T-helper 1 cell (primary cell): ENCODE measurements around the gene XAB2.

ENCODE experiments used
- DNase-seq, 5 donors: peaks; one replicate each; pipeline ENCODE4 v3.0.0-alpha.2; 2012 to 2020
- total RNA-seq, 4 donors: gene quantifications; one replicate each; lab custom pipeline; 2026; lab: John Stamatoyannopoulos, UW

Gene XAB2
- 66.1 to 108 (median 91.1) reads per million in 4 donors for total RNA-seq

- peak; percentile 88 to 98 (median 94) for DNase-seq
Measured at GRCh38 chr19:7629347-7630054, at the start of gene XAB2, which contains the start of gene PET100. XAB2 (minus strand) TSS chr19:7629545; CDS start chr19:7629527, 18 bp downstream. PET100 (plus strand) TSS chr19:7629793; CDS start chr19:7629834, 41 bp downstream.

GRCh38 chr19:7677669-7678311 lies 48.4 kb upstream of the XAB2 start:
- DNase-seq: no peak

- DNase-seq: no peak
Measured at GRCh38 chr19:7676854-7677253, 47.5 kb upstream of the XAB2 start, which contains the start of gene MCEMP1. MCEMP1 (plus strand) TSS chr19:7677090; CDS start chr19:7677121, 31 bp downstream.

- DNase-seq: no peak
Measured at GRCh38 chr19:7676376-7676775, 47.0 kb upstream of the XAB2 start.

- DNase-seq: peak in 1 of 5 donors; percentile 45
Measured at GRCh38 chr19:7674010-7675005, 45.0 kb upstream of the XAB2 start.

GRCh38 chr19:7672522-7672921 lies 43.2 kb upstream of the XAB2 start:
- DNase-seq: no peak

- no peak for DNase-seq
Measured at GRCh38 chr19:7670790-7671189, 41.4 kb upstream of the XAB2 start.

- DNase-seq: peak in 1 of 5 donors; percentile 24
Measured at GRCh38 chr19:7670150-7670783, 40.9 kb upstream of the XAB2 start.

- no peak for DNase-seq
Measured at GRCh38 chr19:7669641-7670040, 40.3 kb upstream of the XAB2 start.

GRCh38 chr19:7668842-7669241 lies 39.5 kb upstream of the XAB2 start, which contains the start of gene RETN:
RETN (plus strand) TSS chr19:7669049; CDS start chr19:7669327, 278 bp downstream.
- no peak for DNase-seq

- DNase-seq: no peak
Measured at GRCh38 chr19:7665076-7665475, 35.7 kb upstream of the XAB2 start.

- no peak for DNase-seq
Measured at GRCh38 chr19:7663706-7664105, 34.4 kb upstream of the XAB2 start.

- DNase-seq: no peak
Measured at GRCh38 chr19:7662657-7663056, 33.3 kb upstream of the XAB2 start.

- DNase-seq: no peak
Measured at GRCh38 chr19:7661744-7662538, 32.6 kb upstream of the XAB2 start.

GRCh38 chr19:7658219-7658686 lies 28.9 kb upstream of the XAB2 start:
- peak in 2 of 5 donors; percentile 34 to 81 for DNase-seq

- peak in 1 of 5 donors; percentile 23 for DNase-seq
Measured at GRCh38 chr19:7657131-7657751, 27.9 kb upstream of the XAB2 start.

- DNase-seq: no peak
Measured at GRCh38 chr19:7655581-7655980, 26.2 kb upstream of the XAB2 start.

GRCh38 chr19:7654401-7654800 lies 25.1 kb upstream of the XAB2 start:
- no peak for DNase-seq

GRCh38 chr19:7652061-7652641 lies 22.8 kb upstream of the XAB2 start:
- peak; percentile 70 to 86 (median 82) for DNase-seq

- DNase-seq: no peak
Measured at GRCh38 chr19:7650148-7650547, 20.8 kb upstream of the XAB2 start.
